GM18508 (cell line): ENCODE measurements around the gene NUMBL.
"Not testable (repeated sequence)": the region's sequence is repeated elsewhere in the genome, so short reads cannot be mapped to it uniquely, and the experiment has no call there.

Experiments used
- ATAC-seq: cut with Tn5 transposase; IDR thresholded peaks from one replicate; pipeline ENCODE4 v1.9.1; 2021; ENCODE audit warnings: moderate number of reproducible peaks; ENCODE audit not compliant: insufficient read depth, unreplicated experiment

NUMBL gene

DNA sequence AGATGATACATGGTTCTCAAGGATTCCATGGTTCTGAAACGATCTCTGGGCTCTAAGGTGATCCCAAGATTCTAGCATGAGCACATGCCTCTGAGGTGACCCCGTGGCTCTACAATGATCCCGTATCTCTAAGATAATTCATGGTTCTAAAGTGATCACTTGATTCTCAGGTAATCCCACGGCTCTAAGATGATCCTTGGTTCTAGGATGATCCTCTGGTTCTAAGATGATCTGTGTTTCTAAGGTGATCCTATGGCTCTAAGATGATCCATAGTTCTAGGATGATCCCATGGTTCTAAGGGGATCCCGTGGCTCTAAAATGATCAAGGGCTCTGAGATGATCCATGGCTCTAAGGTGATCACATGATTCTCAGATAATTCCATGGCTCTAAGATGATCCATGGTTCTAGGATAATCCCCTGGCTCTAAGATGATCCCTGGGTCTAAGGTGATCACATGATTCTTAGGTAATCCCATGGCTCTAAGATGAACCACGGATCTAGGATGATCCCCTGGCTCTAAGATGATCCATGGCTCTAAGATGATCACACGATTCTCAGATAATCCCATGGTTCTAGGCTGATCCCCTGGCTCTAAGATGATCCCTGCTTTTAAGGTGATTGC is 21.3 kb downstream of the NUMBL start:
- ATAC-seq: no peak

DNA sequence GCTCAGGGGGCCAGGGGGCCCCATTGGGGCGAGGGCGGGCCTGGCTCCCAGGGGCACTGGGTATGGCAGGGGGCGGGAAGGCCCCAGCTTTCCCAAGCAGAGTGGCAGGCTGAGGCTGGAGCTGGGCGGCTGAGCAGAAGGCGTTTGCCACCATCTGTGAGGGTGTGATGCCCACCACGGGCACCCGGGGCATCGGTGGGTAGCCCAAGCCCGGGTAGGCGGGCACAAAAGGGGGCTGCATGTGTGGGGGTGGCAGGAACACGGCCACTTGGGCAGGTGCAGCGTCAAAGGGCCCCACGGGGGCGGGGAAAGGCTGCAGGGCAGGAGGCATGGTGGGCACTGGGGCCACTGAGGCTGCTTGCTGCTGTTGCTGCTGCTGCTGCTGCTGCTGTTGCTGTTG is 22.8 kb downstream of the NUMBL start:
- ATAC-seq: no peak

DNA sequence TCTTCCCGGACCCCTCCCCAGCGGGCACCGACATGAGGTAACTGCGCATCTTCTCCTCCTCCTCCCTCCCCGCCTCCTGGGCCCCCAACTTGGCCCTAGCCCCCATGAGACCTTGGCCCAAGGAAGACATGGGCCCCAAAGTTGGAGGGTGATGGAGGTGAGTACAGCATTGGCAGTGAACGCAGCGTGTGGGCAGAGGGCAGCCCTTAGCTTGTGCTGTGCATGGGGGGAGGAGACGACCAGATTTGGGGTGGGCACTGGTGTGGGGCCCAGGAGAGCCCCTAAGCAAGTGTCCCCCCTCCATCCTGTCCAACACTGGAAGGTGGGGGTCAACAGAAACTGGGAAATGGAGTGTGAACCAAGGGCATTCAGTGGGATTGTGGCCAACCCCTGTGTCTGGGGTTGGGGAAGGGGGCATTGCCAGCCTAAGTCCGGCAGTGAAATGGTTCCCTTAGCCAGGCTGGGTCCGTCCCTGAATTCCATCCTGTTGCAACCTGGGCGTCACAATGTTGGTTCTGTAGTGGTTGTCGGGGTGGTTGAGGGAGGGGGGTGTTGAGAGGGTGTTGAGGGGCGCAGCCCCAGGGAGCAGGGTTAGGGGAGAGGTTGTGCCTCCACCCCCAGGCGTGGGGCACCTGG is 23.5 kb downstream of the NUMBL start:
- no peak for ATAC-seq

DNA sequence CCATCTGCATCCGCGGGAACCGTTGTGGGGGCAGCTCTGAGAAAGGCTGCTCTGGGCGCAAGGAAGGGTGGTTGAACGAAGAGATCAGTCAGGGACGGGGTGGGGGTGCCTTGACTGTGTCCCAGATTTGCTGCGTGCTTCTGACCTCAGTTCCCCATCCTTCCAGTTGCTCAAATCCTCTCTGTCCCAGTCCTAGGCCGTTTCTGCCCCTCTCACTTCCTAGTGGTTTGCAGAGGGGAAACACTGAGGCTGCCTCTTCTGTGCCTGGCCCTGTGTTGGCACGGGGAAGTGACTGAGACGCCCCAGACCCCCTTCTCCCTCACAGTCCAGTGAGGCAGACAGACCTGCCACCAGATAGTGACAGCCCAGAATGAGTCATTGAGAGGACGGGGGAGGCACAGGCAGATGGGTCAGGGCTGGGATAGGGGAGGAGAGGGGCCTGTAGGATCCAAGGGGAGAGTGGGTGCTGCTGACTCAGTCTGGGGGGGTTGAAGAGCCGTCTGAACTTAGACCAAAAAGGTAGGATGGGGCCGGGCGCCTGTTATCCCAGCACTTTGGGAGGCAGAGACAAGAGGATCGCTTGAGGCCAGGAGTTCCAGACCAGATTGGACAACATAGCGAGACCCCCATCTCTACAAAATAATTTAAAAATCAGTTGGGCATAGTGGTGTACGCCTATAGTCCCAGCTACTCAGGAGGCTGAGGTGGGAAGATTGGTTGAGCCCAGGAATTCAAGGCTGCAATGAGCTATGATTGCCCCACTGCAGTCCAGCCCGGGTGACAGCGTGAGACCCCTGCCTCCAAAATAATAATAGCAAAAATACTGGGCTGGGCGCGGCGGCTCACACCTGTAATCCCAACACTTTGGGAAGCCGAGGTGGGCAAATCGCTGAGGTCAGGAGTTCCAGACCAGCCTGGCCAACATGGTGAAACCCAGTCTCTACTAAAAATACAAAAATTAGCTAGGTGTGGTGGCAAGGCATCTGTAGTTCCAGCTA is 26.5 kb downstream of the NUMBL start:
- ATAC-seq: no peak

DNA sequence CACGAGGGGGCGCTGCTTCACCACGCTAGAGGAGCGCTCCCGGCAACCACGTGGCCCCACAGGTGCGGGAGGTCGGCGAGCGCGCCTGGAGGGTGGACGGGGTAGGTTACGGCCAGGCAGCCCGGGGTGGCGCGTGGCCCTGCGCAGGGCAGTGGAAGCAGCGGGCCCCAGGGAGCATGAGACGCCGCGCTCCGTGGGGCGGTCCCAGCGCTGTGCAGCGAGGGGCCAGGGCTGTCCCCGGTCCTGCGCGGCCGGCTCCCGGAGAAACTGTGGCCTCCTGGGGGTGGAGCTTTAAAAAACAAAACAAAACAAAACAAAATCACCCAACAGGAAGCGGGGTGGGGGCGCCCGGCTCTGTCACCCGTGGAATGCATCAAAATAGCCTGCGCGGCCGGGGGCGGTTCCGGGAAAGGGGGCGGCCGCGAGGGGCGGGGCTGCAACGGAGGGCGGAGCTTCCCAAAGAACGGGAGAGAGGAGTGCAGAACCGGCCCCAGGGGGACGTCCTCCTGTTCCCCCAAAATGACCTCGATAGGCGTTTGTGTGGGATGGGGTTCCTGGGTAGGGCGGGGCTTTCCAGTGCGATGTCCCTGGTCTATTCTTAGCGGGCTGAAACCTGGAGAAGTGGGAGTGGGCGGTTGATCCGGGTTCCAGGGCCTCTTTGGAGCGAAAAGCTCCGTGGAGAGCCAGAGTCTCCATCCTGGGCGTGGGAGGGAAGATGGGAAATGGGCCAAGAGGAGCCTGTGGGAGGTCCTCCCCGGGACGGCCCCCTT is 27.3 kb downstream of the NUMBL start:
- no peak for ATAC-seq

DNA sequence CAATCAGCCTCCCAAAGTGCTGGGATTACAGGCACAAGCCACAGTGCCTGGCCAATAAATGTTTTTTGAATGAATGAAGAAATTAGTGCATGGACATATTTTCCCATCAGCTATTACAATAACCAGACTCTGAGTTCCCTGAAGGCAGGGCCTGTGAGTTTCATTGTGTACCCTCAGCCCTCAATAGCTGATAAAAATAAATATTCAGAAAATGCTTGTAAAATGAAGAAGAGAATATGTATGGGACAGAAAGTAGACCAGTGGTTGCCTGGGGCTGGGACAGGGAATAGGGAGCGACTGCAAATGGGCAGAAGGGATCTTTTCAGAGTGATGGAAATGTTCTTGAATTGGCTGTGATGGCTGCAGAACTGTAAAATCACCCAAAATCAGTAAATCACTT is 28.8 kb downstream of the NUMBL start:
- no peak for ATAC-seq

DNA sequence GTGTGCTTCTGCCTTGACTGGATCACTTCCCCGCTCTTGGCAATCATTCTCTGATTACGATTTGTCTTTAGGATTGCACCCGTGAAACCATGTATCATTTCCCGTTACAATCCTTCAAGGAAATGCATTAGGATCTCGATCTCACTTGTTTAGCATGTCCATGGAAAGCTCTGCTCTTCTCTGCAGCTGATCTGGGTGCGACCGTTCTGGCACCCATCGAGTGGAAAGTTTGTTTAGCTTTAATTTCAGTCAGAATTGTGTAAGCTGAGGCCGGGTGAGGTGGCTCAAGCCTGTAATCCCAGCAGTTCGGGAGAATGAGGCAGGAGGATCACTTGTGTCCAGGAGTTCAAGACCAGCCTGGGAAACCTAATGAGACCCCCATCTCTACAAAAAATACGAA is 30.9 kb downstream of the NUMBL start:
- no peak for ATAC-seq

DNA sequence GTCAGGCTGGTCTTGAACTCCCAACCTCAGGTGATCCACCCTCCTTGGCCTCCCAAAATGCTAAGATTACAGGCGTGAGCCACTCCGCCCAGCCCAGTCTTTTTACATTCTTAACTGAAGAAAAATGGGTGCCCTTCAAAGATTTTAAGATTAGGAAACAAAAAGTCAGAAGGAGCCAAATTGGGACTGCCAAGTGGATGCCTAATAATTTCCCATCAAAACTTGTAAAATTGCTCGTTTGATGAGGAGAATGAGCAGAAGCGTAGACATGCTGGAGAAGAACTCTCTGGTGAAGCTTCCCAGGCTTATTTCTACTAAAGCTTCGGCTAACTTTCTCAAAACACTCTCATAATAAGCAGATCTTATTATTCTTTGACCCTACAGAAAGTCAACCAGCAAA is 31.3 kb downstream of the NUMBL start:
- no peak for ATAC-seq

DNA sequence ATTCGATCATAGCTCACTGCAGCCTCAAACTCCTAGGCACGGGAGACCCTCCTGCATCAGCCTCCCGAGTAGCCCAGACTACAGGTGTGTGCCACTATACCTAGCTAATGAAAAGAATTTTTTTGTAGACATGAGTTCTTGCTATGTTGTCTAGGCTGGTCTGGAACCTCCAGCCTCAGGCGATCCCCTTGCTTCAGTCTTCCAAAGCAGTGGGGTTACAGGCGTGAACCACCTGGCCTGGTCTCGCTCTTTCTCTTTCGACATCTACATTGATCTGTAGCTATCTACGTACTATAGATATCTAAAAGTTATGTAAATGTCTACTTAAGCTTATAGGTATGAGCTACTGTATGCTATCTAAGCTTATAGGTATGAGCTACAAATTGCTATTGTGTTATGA is 32.4 kb downstream of the NUMBL start:
- no peak for ATAC-seq

DNA sequence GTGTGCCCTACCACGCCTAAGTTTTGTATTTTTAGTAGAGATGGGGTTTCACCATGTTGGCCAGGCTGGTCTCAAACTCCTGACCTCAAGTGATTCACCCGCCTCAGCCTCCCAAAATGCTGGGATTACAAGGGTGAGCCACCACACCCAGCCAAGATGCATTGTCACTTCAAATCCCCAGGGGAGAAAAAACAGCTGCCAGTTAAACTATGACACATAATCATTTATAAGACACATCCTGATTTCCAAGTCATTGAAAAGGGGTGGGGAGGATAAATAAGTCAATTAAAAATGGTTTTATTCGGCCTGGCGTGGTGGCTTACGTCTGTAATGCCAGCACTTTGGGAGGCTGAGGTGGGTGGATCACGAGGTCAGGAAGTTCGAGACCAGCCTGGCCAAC is 34.8 kb downstream of the NUMBL start:
- not testable (repeated sequence) for ATAC-seq

DNA sequence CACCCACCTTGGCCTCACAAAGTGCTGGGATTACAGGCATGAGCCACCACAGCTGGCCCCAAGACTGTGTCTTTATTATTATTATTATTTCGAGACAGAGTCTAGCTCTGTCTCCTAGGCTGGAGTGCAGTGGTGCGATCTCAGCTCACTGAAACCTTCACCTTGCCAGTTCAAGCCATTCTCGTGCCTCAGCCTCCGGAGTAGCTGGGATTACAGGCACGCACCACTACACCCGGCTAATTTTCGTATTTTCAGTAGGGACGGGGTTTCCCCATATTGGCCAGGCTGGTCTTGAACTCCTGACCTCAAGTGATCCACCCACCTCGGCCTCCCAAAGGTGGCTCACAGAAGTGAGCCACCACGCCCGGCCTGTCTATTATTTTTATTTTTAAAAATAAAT is 38.1 kb downstream of the NUMBL start:
- not testable (repeated sequence) for ATAC-seq

DNA sequence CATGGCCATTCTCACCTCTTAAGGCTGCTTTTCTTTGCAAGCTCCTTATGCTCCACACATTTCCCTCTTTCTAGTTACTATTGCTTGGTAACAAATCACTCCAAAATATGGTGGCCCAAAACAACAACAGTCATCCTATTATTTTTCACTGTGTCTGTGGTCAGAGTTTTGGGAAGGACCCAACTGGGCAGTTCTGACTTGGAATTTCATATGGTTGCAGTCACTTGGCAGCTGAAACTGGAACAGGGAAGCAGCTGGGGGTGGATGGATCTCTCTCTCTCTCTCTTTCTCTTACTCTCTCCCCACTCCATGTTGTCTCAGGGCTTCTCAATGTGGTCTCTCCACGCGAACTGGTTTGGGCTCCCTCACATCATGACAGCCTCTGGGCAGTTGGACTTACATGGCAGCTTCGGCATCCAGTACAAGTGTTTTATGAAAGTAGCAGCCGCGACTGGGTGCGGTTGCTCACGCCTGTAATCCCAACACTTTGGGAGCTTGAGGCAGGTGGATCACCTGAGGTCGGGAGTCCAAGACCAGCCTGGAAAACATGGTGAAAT is 39.6 kb downstream of the NUMBL start:
- no peak for ATAC-seq

DNA sequence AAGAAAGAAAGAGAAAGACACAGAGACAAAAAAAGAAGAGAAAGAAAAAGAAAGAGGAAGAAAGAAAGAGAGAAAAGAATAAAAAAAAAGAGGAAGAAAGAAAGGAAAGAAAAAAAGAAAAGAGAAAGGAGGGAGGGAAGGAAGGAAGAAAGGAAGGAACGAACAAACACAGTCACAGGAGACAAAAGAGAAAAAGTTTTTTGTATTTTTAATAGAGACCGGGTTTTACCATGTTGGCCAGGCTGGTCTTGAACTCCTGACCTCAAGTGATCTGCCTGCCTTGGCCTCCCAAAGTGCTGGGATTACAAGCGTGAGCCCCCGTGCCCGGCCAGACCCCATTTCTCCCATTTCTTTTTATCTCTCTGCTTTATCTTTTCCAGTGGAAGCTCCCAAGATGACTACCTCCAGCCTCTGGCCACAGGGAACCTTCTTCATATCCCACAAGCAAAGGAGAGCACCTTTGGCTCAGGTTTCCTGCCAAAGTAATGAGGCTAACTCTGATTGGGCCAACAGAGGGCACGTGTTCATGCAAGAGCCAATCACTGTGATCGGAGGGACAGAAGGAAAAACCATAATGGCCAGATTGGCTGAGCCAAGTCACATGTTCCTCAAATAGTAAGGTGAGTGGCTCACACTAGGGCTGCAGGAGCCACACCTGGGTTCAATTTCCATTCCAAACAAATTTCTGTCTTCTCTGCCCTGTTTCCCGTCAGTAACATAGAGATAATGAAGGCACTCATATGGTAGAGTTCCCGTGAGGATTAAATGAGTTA is 40.4 kb downstream of the NUMBL start:
- ATAC-seq: not testable (repeated sequence)

DNA sequence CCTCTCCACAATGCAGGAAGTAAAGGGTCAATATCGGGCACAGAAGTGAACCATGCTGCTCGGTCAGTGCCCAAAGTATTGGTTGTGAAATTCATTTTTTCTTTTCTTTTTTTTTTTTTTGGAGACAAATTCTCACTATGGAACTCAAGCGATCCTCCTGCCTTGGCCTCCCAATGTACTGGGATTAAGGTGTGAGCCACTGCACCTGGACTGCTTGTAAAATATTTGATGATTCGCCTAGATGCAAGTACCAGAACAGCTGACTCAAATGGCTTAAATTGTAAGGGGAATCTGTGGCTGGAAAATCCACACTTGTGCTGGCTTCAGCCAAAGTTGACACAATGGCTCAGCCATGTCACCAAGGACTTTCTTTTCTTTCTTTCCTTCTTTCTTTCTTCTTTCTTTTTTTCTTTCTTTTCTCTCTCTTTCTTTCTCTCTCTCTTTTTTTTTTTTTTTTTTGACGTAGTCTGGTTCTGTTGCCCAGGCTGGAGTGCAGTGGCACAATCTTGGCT is 43.7 kb downstream of the NUMBL start:
- no peak for ATAC-seq

DNA sequence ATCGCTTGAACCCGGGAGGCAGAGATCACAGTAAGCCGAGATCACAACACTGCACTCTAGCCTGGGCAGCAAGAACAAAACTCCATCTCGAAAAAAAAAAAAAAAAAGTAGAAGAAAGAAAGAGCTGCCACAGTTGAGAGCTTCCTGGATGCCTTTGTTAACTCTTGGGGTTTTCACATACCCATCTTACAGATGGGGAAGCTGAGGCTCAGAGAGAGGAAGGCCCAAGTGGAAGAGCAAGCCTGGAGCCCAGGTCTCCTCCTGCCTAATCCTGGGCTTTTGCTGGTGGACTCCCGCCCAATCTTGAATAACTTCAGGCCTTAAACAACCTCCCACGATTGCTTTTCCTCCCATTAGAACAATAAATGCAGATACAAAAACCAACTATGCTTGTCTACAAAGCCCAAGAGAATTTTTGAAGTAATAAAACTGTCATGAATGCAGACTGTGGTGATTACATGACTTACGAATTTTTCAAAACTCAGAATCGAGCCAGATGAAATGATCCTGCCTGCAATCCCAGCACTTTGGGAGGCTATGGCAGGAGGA is 47.6 kb downstream of the NUMBL start:
- ATAC-seq: no peak

DNA sequence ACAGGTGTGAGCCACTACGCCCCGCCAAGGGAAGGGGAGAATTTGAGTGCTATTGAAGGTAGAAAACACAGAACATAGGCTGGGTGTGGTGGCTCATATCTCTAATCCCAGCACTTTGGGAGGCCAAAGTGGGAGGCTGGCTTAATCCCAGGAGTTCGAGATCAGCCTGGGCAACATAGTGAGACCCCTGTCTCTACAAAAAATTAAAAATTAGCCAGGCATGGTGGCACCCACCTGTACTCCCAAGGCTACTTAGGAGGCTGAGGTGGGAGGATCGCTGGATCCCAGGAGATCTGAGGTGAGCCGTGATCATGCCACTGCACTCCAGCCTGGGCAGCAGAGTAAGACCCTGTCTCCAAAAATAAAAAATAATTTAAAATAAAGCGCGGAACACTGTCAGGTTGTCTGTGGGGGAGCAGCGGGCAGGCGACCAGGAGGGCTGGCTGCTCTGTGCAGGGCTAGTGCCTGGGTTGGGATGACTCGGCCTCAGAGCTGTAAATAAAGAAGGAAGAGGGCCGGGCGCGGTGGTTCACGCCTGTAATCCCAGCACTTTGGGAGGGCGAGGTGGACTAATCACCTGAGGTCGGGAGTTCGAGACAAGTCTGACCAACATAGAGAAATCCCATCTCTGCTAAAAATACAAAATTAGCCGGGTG is 48.3 kb downstream of the NUMBL start:
- ATAC-seq: no peak

DNA sequence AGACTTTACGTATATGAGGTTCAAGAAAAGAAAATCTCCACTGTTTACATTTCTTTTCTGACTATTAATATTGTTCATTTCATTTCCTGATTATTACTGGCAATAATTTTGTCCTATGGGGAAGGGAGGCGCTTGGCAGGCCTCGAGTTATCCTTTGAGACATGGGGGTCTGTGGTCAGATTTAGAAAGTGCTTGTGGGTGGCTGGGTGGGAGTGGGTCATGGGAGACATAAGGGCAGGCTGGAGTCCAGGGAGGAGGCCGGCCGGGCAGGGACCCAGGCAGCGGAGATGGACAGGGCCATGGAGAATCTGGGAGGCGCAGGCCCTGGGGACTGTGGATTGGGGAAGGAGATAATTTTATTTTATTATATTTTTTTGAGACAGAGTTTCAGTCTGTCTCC is 49.2 kb downstream of the NUMBL start:
- ATAC-seq: no peak

DNA sequence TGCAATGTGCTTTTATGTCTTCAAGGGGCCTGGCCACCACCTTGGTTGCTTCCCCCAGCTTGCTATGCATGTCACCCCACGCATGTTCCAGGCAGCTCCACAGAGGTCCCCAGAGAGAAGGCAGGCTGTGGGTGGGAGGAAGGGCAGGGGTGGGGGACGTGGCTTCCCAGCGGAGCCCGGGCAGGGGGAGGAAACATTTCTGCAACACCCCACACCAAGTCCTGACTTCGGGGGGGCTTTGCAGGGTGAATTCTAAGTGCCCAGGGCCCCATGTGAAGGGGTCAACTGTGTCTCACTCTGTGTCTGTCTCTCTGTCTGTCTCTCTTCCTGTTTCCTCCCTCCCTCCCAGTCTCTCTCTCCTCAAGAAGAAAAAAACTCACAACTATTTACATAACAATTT is 49.7 kb downstream of the NUMBL start:
- ATAC-seq: no peak

DNA sequence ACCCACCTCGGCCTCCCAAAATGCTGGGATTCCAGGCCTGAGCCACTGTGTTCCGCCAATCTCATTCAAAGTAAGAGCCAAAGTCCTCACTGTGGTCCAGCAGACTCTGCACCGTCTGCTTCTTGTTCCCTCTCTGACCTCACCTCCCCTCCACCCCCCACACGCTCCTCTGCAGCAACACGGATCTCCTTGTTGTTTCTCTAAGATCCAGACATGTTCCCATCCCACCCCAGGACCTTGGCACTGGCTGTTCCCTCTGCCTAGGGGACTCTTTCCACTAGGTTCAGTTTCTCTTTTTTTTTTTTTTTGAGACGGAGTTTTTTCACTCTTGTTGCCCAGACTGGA is 50.8 kb downstream of the NUMBL start:
- no peak for ATAC-seq
